Measurements from ENCODE around the gene WDFY1.
"Not testable (repeated sequence)": the region's sequence is repeated elsewhere in the genome, so short reads cannot be mapped to it uniquely, and the experiment has no call there.

DNA sequence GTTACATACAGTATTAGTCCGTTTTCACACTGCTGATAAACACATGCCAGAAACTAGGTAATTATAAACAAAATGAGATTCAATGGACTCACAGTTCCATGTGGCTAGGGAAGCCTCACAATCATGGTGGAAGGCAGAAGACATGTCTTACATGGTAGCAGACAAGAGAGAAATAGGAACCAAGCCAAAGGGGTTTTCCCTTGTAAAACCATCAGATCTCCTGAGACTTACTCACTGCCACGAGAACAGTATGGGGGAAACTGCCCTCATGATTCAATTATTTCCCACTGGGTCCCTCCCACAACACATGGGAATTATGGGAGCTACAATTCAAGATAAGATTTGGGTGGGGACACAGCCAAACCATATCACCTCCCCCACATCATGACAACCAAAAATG is 5.7 kb downstream of the WDFY1 start:
- TF ChIP-seq, protein P1, sequence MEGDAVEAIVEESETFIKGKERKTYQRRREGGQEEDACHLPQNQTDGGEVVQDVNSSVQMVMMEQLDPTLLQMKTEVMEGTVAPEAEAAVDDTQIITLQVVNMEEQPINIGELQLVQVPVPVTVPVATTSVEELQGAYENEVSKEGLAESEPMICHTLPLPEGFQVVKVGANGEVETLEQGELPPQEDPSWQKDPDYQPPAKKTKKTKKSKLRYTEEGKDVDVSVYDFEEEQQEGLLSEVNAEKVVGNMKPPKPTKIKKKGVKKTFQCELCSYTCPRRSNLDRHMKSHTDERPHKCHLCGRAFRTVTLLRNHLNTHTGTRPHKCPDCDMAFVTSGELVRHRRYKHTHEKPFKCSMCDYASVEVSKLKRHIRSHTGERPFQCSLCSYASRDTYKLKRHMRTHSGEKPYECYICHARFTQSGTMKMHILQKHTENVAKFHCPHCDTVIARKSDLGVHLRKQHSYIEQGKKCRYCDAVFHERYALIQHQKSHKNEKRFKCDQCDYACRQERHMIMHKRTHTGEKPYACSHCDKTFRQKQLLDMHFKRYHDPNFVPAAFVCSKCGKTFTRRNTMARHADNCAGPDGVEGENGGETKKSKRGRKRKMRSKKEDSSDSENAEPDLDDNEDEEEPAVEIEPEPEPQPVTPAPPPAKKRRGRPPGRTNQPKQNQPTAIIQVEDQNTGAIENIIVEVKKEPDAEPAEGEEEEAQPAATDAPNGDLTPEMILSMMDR (IDR thresholded peaks at IDR 0.05 in 4 of 5, conservative IDR thresholded peaks at IDR 0.05 in 1 of 5): not testable (repeated sequence)
- not testable (repeated sequence) for TF ChIP-seq POLR2A (IDR thresholded peaks at IDR 0.05)
